ENCODE data around the gene ELP5.
A peak's percentile ranks its signal among the peaks of the same experiment; 100 is the strongest.

The ELP5 gene

GRCh38 chr17:7215652-7216180, 36.3 kb upstream of the ELP5 start:
- H3K36me3 ChIP-seq (ENCODE audit: control insufficient read depth, insufficient read depth, low read length), result no peaks in the 10 kb centered on the region
- H2AFZ ChIP-seq, result no peak overlapping the region
- peaks cover 11% of the 10 kb centered on the region for H3K79me2 ChIP-seq
- no peak overlapping the region for H3K9ac ChIP-seq
- H3K4me3 ChIP-seq (ENCODE audit: low read depth, low read length), result peak overlapping the region; percentile 54
- no peaks in the 10 kb centered on the region for H3K27me3 ChIP-seq (ENCODE audit: control insufficient read depth, insufficient read depth, low read length)
- H3K4me1 ChIP-seq, result peaks cover 33% of the 10 kb centered on the region
- peak overlapping the region; percentile 74 for H3K27ac ChIP-seq
- no peaks in the 10 kb centered on the region for H3K9me3 ChIP-seq (ENCODE audit: control insufficient read depth, low read length)
- TF ChIP-seq CTCF (IDR thresholded peaks at IDR 0.05), result no peak
- H3K4me2 ChIP-seq (ENCODE audit: low read length), result peak overlapping the region; percentile 89

- Histone ChIP-seq H2AFZ (no peak overlapping the region), H3K4me1 (peaks cover 40% of the 10 kb centered on the region), H3K9me3 (ENCODE audit: control insufficient read depth, low read length) (no peaks in the 10 kb centered on the region), H3K27me3 (ENCODE audit: control insufficient read depth, insufficient read depth, low read length) (no peaks in the 10 kb centered on the region), H3K27ac (peak overlapping the region; percentile 74), H3K9ac (peak overlapping the region; percentile 82), H3K4me2 (ENCODE audit: low read length) (peak overlapping the region; percentile 89), H3K79me2 (peaks cover 14% of the 10 kb centered on the region), H3K4me3 (ENCODE audit: low read depth, low read length) (peak overlapping the region; percentile 54), H3K36me3 (ENCODE audit: control insufficient read depth, insufficient read depth, low read length) (no peaks in the 10 kb centered on the region)
- TF ChIP-seq CTCF (IDR thresholded peaks at IDR 0.05), result no peak
Measured at GRCh38 chr17:7216242-7217112, 35.5 kb upstream of the ELP5 start.

GRCh38 chr17:7217113-7217987, 34.7 kb upstream of the ELP5 start:
- peaks cover 10% of the 10 kb centered on the region for H3K79me2 ChIP-seq
- H3K27ac ChIP-seq, result peak overlapping the region; percentile 98
- H3K9ac ChIP-seq, result peak overlapping the region; percentile 82
- no peaks in the 10 kb centered on the region for H3K27me3 ChIP-seq (ENCODE audit: control insufficient read depth, insufficient read depth, low read length)
- no peaks in the 10 kb centered on the region for H3K9me3 ChIP-seq (ENCODE audit: control insufficient read depth, low read length)
- peak overlapping the region; percentile 91 for H2AFZ ChIP-seq
- H3K4me2 ChIP-seq (ENCODE audit: low read length), result peak overlapping the region; percentile 89
- TF ChIP-seq CTCF (IDR thresholded peaks at IDR 0.05), result no peak
- peaks cover 48% of the 10 kb centered on the region for H3K4me1 ChIP-seq
- H3K4me3 ChIP-seq (ENCODE audit: low read depth, low read length), result peak overlapping the region; percentile 54
- H3K36me3 ChIP-seq (ENCODE audit: control insufficient read depth, insufficient read depth, low read length), result no peaks in the 10 kb centered on the region

GRCh38 chr17:7218166-7218565, 33.8 kb upstream of the ELP5 start:
- Histone ChIP-seq H3K79me2 (peaks cover 9% of the 10 kb centered on the region), H3K9ac (no peak overlapping the region), H3K4me1 (peaks cover 56% of the 10 kb centered on the region), H3K4me3 (ENCODE audit: low read depth, low read length) (peak overlapping the region; percentile 42), H3K36me3 (ENCODE audit: control insufficient read depth, insufficient read depth, low read length) (no peaks in the 10 kb centered on the region), H3K9me3 (ENCODE audit: control insufficient read depth, low read length) (no peaks in the 10 kb centered on the region), H3K27me3 (ENCODE audit: control insufficient read depth, insufficient read depth, low read length) (no peaks in the 10 kb centered on the region), H3K4me2 (ENCODE audit: low read length) (peak overlapping the region; percentile 86), H3K27ac (peak overlapping the region; percentile 98), H2AFZ (peak overlapping the region; percentile 91)
- TF ChIP-seq CTCF (IDR thresholded peaks at IDR 0.05), result no peak
